SHP77 treated with DMSO at 0.1 percent for 48 hours (cell line): ENCODE data around the gene RHBDL1.

ENCODE experiments used
- DNase-seq: peaks from one replicate; lab custom pipeline; 2025; lab: John Stamatoyannopoulos, UW

Gene RHBDL1

DNA sequence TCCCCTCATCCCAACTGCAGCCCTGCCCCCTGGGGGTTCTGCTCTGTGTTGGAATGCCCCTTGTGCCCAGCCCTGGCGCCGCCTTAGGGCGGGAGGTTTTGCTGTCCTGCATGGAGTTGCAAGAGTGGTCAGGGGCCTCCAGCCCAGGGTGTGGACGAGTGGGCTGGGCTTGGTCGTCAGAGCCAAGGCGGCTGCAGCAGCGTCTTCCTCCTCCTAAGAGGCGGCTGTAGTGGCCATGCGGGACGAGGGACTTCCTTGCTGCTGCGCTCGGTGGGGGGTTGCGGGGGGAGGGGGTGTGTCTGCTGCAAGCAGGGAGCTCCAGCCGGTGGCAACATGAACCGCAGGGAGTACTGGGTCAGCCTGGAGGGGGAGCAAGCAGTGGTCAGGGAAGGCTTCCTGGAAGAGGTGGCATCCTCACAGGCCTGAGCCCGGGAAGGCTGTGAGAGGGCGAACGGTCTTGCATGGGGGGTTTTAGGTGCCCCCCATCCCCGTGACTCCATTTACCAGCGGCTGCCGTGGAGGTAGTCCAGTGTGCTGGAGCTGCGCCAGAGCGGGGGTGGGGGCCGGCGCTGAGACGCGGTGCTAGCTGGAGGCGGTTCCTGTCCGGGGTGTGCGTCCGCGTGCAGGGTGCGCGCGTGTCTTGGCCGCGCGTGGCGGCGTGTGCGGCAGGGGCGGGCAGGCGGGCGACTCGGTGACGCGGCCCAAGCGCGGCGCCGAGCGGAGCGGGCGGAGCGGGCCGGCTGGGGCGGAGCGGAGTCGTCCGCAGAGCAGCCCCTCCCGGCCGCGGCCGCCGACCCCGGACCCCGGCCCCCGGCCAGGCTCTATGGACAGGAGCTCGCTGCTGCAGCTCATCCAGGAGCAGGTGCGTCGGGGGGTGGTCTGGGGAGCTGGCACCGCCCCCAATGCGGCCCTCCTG, at the start of gene RHBDL1:
TSS of gene RHBDL1 (plus strand) at position 704 of the 916 bp plus-strand sequence. CDS start at position 824, 120 bp downstream.
- DNase-seq, result no peak

DNA sequence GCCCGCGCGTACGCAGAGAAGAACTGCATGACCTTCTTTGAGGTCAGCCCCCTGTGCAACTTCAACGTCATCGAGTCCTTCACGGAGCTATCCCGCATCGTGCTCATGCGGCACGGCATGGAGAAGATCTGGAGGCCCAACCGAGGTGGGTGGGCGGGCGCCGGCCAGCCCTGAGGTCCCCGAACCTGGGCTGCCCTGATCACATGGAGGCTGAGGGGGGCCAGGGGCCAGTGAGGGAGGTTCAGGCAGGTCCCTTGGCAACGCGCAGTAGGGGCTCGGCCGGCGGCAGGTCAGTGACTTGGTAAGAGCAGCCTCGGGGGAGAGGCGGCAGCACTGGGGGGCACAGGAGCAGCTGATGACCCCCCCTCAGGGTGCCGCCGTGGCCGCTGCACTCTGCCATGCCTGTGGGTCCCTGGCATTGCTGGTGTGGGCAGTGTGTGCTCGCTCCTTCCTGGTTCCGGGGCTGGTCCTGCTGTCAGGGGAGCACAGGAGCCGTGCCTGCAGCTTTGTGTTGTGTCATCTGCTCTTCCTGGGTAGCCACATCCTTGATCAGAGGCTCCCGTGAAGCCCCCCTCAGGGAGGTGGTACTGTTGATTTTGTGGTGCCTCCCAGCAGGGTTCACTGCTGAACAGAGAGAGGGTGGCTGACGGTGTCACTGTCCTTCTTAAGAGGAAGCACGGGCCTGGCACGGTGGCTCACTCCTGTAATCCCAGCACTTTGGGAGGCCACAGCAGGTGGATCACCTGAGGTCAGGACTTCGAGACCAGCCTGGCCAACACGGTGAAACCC, 49.3 kb upstream of the RHBDL1 start:
- no peak for DNase-seq

DNA sequence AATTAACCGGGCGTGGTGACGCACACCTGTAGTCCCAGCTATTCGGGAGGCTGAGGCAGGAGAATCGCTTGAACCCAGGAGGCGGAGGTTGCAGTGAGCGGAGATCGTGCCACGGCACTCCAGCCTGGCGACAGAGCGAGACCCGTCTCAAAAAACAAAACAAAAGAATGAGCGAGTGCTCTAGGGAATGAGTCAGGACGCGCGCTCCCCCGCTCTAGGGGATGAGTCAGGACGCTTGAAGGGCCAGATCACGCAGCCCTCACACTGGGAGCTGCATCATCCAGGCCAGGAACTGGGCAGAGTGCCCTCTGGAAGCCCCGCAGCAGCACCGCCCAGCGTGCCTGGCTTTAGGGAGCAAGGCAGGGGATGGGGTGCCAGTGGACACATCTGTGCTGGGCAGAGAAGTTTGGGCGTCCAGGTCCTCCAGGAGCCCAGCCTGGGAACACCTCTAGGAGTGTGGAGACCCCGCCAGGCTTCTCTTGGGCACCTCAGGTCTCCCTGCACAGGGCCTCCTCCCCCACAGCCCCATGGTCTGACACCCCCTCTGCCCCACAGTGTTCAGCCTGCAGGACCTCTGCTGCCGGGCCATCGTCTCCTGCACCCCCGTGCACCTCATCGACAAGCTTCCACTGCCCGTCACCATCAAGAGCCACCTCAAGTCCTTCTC, 48.6 kb upstream of the RHBDL1 start:
- DNase-seq, result peak; percentile 40

DNA sequence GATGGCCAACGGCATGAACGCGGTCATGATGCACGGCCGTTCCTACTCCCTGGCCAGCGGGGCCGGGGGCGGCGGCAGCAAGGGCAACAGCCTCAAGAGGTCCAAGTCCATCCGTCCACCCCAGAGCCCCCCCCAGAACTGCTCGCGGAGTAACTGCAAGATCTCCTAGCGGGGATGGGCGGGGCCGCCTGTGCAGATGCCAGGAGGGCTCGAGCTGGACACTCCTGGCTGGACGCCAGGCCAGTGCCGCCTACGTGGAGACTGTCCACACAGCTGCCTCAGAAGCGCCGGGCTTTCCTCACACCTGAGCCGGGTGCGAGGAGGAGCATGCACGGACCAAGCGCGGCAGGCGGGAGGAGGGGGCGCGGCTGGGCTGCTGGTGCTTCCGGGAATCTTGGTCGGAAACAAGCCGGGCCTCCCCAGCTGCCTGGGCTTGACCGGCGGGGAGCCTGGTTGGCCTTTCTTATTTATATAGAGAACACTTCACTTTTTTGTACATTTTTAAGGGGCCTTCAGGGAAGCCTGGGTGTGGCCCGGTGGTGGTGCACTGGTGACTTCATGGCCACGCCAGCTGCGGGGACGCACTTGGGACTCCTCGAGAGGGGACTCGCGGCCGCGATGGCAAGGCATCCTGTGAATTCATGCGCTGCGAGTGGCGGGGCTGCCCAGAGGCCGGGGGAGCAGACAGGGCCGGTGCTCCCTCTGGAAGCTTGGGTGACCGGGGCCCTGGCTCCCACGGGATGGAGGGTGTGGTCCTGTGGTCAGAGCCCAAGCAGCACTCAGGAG, 47.8 kb upstream of the RHBDL1 start:
- DNase-seq, result peak; percentile 83

DNA sequence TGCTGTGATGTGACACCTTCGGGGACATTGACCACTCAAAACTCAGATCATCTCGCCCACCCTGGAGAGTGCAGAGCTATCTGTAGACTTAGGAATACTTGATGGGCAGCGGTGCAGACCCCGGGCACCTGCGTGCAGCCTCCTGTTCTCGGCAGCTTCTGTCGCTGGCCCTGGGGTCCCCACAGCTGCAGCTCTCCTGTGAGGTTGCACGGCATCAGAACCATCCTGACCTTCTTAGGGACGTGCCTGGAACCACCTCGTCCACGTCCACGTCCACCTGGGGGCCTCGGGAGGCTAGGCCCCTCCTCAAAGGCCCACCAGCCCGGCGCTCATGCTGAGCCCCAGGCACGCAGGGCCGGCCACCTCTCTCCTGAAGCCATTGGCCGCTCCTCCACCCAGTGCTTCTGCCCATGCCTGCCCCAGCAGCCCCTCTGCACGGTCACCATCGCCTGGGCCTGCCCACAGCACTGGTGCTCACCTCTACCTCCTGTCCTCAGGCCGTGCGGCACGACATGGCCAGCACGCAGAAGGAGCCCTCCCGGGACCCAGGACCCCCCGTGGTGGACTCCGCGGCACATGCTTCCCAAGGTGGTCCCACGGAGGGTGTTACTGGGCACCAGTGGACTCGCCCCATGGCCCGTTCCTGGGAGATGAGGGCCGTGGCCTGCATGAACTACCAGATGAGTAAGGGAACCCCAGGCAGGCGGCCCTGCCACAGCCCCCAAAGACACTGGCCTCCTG, 47.0 kb upstream of the RHBDL1 start:
- no peak for DNase-seq

DNA sequence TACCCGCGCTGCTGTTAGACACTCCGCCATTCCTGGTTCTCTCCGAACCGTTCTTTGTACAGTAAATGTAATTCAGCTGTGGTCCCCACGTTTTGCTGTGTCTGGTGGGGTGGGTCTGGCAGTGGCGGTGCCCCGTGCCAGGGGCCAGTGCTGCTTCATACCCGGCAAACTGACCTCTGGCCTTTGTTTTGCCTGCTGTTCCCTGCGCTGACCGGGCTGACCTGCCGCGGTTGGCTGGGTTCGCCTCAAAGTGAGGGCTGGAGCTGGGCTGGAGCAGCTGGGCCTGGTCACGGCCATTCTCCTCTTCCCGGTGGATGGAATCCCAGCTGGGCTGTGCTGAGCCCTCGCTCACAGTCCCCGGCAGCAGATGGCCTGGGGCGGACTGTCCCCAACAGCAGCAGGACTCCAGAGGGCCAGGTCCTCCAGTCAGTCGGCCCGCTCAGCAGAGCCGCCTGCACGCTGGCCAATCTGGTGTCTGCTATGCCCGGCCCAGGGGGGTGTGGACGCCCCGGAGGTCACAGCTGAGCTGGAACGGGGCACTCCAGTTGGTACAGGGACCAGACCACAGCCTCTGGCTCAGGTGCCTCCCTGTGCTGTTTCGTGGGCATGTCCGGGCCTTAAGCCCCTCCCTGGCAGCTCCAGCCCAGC, 46.2 kb upstream of the RHBDL1 start:
- DNase-seq, result no peak

DNA sequence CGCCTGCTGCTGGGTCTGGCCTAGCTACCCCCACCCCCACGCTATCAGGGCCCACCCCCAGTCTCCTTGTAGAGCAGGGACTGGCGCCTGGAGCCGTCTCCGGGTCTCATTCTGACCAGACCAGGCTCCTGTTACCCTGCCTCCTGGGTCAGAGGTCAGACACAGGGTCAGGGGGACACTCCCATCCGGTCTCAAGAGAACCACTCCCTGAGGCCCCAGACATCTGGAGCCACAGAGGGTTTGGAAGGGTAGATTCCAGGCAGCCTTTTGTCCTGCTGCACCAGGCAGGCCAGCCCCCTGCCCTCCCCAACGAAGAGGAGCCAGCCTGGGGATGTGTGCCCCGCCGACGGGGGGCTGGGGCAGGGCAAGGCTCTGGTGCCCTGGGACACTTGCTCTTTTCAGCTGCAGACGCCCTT, 45.6 kb upstream of the RHBDL1 start:
- no peak for DNase-seq

DNA sequence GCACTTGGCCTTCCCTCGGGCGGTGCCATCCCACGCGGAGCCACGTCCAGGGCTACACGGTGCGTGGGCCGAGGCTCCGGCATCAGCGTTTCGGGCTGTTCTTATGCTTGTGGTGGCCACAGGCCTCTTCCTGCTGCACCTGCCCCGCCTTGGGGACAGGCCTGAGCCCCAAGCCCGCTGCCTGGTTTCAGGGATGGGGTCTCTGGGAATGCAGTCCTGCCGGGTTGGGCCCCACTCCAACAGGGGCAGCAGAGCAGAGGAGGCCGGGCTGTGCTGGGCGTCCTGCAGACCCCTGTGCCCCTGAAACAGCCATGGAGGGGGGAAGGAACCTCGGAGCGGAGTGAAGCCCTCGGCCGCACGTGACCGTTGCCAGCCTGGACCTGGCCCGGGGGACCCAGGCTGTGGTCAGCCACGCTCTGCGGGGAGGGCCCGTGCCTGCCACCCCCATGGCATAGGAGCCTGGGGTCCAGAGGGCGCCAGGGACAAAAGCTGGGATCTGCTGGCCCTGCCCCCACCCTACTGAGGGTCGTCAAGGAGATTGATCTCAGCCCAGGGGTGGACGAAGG, 45.1 kb upstream of the RHBDL1 start:
- DNase-seq, result no peak

DNA sequence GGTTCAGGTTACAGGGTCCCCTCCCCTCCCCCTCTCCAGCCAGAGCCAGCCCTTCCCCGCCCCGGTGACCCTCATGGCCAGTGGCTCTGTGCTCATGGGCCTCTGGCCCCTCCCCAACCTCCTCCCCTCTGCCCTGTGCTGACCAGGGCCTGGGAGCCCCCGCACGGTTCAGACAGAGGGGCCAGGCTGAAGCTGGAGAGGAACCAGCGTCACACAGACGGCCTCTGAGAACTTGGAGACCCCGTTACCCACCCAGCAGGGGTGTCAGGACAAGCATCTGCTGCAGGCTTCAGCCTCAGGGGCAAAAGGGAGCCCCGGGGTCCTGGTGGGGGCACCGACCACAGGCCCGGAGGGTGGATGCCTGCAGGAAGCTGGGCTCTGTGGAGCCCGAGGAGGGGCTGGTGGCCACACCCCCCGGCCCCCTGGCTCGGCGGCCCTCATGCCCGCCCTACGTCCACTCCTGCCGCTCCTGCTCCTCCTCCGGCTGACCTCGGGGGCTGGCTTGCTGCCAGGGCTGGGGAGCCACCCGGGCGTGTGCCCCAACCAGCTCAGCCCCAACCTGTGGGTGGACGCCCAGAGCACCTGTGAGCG, 44.6 kb upstream of the RHBDL1 start, which contains the start of gene WFIKKN1:
TSS of gene WFIKKN1 (plus strand) at position 171 of the 591 bp plus-strand sequence. CDS start at position 440, 269 bp downstream.
- DNase-seq, result no peak

DNA sequence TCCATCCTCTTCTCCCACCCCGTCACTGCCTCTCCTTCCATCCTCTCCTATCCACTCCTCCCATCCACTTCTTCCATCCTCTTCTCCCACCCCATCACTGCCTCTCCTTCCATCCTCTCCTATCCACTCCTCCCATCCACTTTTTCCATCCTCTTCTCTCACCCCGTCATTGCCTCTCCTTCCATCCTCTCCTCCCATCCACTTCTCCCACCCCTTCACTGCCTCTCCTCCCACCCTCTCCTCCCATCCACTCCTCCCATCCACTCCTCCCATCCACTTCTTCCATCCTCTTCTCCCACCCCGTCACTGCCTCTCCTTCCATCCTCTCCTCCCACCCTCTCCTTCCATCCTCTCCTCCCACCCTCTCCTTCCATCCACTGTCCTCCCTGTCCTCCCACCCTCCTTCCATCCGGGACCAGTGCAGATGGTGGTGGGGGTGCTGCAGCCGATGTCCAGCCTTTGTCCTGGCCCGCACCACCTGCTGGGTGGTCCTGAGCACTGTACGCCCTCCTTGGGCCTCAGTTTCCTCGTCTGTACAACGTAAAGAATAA, 43.6 kb upstream of the RHBDL1 start:
- no peak for DNase-seq

DNA sequence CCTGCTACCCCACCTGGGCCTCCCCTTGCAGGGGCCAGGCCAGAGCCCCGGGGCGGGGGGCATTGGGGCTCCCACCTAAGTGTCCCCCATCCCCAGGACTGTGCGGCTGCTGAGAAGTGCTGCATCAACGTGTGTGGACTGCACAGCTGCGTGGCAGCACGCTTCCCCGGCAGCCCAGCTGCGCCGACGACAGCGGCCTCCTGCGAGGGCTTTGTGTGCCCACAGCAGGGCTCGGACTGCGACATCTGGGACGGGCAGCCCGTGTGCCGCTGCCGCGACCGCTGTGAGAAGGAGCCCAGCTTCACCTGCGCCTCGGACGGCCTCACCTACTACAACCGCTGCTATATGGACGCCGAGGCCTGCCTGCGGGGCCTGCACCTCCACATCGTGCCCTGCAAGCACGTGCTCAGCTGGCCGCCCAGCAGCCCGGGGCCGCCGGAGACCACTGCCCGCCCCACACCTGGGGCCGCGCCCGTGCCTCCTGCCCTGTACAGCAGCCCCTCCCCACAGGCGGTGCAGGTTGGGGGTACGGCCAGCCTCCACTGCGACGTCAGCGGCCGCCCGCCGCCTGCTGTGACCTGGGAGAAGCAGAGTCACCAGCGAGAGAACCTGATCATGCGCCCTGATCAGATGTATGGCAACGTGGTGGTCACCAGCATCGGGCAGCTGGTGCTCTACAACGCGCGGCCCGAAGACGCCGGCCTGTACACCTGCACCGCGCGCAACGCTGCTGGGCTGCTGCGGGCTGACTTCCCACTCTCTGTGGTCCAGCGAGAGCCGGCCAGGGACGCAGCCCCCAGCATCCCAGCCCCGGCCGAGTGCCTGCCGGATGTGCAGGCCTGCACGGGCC, 42.8 kb upstream of the RHBDL1 start:
- no peak for DNase-seq

DNA sequence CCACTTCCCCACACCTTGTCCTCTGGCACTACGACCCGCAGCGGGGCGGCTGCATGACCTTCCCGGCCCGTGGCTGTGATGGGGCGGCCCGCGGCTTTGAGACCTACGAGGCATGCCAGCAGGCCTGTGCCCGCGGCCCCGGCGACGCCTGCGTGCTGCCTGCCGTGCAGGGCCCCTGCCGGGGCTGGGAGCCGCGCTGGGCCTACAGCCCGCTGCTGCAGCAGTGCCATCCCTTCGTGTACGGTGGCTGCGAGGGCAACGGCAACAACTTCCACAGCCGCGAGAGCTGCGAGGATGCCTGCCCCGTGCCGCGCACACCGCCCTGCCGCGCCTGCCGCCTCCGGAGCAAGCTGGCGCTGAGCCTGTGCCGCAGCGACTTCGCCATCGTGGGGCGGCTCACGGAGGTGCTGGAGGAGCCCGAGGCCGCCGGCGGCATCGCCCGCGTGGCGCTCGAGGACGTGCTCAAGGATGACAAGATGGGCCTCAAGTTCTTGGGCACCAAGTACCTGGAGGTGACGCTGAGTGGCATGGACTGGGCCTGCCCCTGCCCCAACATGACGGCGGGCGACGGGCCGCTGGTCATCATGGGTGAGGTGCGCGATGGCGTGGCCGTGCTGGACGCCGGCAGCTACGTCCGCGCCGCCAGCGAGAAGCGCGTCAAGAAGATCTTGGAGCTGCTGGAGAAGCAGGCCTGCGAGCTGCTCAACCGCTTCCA, 42.0 kb upstream of the RHBDL1 start:
- no peak for DNase-seq

DNA sequence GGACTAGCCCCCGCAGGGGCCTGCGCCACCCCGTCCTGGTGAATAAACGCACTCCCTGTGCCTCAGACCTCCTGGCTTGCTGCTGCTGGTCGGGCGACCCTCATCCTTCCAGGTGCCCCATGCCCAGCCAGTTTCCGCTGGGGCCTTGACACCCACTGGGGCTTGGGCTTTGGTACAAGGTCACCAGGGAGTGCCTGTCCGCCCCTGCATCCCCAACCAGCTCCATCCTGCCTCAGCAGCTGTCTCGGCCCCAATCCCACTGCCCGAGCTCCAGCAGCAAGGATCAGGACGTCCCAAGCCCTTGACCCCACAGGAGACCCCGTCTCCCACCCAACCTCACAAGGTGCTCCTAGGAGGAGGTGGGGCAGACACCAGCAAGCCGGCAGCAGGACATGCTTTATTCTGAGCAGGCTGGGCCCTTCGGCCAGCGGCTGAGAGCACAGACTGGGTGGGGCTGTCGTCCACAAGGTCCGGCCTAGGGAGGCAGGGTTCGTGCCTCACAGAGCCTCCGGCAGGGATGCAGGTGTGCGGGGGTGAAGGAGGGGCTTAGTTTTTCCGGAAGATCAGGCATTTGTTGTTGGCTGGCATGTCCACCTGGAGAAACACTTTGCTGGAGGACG, 41.3 kb upstream of the RHBDL1 start:
- DNase-seq, result no peak

DNA sequence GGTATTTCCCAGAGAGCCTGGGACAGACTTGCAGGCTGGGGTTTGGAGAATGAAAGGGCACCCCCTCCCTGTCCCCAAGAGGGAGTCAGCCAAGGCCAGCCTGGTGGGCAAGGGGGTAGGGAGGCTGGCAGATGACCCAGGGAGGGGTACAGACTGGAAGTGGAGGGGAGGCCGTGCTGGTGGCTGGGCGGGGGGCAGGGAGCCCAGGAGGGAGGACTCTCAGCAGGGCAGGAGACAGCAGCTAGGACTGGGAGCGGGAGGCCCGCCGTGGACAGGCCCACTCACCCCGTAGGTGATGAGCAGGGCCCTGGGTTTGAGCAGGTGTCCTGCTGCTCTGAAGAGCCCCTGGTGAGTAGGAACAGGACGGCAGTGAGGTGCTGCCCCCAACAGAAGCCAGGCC, 40.5 kb upstream of the RHBDL1 start:
- DNase-seq, result no peak

DNA sequence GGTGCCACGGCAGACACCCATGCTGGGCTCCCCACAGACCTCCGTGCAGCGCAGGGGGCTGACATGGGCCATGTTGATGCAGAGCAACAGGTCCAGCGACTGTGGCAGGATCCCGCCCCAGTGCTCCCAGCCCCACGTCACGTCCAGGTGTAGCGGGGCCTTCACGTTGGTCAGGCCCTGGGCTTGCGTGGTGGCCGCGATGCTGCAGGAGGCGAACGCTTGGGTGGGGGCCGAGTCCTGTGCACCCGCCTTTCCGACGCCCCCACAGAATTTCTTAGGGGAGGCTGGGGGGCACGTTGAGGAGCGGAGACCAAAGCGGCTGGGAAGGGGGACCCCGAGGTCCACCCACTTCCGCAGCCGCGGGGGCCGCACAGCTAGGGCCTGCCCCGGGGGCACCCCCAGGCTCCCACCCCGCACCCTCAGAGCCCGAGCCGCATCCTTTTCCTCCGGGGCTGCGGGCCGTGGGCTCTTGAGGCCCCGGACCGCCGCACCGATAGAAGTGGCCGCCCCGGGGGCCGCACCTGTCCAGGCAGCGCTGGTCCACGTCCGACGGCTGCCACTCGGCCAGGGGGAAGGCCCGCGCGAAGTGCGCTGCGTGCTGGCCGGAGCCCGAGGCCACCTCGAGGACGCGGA, 39.8 kb upstream of the RHBDL1 start:
- DNase-seq, result no peak

DNA sequence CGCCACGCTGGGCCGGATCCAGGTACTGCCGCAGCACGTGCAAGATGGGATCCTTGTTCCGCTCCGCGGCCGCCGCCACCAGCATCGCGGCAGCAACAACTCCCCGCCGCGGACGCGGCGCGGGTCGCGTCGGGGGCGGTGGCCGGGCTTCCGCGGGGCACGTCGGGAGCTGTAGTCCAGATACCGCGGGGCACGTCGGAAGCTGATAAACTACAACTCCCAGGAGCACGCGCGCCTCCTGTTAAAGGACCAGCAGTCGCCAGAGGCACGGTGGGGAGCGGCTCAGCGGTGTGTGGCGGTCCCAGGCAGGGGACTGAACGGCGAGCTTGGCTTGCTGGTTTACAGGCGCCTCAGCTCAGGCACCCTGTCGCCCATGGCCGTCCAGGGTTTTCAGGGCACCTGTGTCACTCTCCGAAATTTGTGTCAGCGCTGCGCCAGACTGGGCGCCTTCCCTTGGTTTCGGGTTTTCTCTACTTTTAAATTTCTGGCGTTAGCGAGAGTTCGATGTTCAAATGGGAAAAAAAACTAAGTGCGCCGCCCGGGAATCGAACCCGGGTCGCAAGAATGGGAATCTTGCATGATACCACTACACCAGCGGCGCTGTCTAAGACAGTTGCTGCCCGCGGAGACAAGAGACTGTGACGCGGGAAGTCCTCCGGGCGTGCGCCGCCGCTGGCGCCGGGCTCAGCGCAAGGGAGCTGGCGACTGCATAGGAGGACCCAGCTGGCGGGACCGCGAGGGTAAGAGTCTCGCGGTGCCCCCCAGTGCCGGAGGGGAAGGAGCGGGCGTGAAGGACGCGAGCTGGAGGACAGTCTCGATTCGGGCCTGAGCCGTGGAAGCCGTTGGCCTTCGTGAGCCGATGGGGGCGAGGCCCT, 39.0 kb upstream of the RHBDL1 start, which contains the start of gene METTL26:
TSS of gene METTL26 (minus strand) at position 100 of the 875 bp plus-strand sequence. CDS start at position 85, 15 bp downstream.
- peak; percentile 76 for DNase-seq
